H4 (cell line): ENCODE results near the gene KRT20. TPM values are rescaled to one million over a fixed set of nuclear protein-coding genes. Genes with fewer than 3 reads are reported as not detected.
"Not testable (repeated sequence)": the region's sequence is repeated elsewhere in the genome, so short reads cannot be mapped to it uniquely, and the experiment has no call there.

Experiments
- DNase-seq: peaks from one replicate; pipeline ENCODE4 v3.0.0-alpha.2; 2015; ENCODE audit warnings: low spot score
- total RNA-seq: library from RNA; depleted of rRNA; stranded (reverse); fragments of >200 nt; shearing (Covaris generic); gene quantifications from 2 replicates; pipeline ENCODE4 v1.2.3, GENCODE V29; 2014; rRNA removed

KRT20 gene, protein sequence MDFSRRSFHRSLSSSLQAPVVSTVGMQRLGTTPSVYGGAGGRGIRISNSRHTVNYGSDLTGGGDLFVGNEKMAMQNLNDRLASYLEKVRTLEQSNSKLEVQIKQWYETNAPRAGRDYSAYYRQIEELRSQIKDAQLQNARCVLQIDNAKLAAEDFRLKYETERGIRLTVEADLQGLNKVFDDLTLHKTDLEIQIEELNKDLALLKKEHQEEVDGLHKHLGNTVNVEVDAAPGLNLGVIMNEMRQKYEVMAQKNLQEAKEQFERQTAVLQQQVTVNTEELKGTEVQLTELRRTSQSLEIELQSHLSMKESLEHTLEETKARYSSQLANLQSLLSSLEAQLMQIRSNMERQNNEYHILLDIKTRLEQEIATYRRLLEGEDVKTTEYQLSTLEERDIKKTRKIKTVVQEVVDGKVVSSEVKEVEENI
- total RNA-seq = not detected in 2 replicates

- DNase-seq = no peak
Measured at GRCh38 chr17:40884708-40885512, at the start of gene KRT20. Gene KRT20 (minus strand): TSS chr17:40885242. CDS start chr17:40885185, 57 bp downstream.

DNA sequence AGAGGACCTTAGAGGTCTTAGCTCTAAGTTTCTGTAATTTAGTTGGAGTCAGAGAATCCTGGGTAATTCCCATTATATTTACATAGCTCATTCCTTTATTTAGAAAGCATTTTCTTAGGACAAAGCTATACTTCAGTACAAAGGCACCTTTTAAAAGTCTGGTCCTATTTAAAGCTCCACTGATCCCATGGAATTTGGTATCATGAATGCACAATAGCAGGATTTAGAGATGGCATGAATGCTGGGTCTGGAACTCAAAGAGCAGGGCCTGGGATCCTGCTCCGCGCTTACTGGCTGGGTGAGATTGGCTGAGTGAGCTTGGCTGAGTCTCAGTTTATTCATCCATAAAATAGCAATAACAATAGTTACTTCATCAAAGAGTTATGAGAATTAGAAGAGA, 47.6 kb upstream of the KRT20 start:
- no peak for DNase-seq

DNA sequence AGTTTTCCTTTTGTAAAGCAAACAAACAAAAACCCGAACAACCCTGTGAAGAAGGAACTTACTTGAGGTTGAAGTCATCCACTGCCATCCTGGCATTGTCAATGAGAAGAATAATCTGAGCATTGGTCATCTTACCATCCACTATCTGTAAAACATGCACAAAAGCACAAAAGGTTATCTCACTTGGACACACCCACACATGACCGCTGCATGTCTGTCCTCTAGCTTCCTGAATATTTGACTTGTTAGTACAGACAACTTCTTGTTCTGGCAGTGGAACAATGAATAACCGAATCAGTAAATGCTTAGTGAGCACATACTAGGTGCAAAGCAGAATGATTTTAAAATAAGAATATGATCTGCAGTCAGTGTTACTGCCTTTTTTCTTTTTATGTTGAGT, 46.3 kb upstream of the KRT20 start:
- DNase-seq = no peak

GRCh38 chr17:40926341-40926740, 41.3 kb upstream of the KRT20 start:
- DNase-seq = no peak

- peak; percentile 75 for DNase-seq
Measured at GRCh38 chr17:40922239-40922638, 37.2 kb upstream of the KRT20 start.

GRCh38 chr17:40921026-40921425, 36.0 kb upstream of the KRT20 start:
- no peak for DNase-seq

DNA sequence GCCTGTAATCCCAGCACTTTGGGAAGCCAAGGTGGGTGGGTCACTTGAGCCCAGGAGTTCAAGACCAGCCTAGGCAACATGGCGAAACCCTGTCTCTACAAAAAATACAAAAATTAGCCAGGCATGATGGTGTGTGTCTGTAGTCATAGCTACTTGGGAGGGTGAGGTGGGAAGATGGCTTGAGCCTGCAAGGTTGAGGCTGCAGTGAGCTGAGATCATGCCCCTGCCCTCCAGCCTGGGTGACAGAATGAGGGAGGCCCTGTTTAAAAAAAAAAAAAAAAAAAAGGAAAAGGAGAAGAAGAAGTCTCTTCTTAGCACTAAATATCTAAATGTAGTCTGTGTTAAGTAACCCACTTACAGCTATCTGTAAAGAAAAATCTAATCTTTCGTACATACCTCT, 32.1 kb upstream of the KRT20 start:
- DNase-seq = not testable (repeated sequence)

DNA sequence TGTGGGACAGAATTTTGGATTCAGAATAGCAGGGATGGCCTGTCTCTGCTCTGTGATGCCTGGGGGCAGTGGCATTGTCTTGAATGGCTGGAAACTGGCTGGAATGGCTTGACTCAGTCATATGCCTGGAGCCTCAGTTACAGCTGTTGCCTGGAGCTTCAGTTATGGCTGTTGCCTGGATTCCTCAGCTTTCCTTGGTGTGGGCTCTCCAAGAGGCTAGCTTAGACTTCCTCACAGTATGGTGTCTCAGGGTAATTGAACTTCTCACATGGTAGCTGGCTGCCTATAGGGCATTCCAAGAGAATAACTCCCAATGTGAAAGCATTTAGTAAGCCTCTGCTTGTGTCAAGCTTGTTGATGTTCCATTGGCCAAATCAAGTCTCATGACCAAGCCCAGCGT, 31.3 kb upstream of the KRT20 start:
- DNase-seq = no peak

DNA sequence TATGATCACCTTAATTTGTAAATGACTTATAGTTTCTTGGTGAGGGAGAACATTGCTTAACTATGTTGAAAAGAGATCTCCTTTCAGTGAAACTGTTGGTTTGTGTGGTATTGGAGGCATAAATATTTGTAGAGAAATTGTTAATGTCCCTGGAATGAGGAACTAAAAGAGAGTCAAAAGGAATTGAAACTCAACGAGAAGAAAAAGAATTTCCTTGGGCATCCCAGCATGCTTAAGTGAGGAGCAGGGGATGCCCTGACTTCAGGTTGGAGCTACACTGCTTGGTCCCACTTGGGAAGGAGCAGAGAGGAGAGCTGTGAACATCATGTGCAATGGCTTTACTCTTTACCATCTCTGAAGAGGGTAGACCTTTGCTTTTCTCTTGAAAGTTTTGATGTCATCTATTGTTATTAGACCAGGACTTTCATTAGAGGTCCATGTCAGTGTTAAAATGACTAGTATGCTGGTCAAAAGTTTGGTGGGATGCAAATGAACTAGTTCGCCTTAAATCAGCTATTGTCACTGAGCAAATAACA, 30.7 kb upstream of the KRT20 start:
- DNase-seq = peak; percentile 28

DNA sequence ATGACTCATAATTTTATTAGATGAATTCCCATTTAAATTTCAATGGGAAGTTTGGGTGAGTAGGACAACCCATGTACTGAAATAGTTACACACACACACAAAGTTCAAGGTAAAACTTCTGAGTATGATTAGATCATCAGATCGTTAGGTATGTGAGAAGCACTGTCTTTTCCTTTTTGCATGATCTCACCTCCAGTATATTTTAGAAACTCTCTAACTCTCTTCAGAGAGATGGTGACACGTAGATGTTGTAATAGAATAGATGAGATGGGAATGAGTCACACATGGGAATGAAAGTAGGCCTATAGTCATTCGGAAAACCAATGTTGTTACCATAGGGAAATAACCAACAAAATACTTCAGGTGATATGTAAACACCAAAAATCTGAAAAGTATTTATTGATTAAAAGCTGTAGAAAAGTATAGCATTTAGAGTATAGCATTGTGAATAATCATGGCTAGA, 30.2 kb upstream of the KRT20 start:
- DNase-seq = peak; percentile 65

DNA sequence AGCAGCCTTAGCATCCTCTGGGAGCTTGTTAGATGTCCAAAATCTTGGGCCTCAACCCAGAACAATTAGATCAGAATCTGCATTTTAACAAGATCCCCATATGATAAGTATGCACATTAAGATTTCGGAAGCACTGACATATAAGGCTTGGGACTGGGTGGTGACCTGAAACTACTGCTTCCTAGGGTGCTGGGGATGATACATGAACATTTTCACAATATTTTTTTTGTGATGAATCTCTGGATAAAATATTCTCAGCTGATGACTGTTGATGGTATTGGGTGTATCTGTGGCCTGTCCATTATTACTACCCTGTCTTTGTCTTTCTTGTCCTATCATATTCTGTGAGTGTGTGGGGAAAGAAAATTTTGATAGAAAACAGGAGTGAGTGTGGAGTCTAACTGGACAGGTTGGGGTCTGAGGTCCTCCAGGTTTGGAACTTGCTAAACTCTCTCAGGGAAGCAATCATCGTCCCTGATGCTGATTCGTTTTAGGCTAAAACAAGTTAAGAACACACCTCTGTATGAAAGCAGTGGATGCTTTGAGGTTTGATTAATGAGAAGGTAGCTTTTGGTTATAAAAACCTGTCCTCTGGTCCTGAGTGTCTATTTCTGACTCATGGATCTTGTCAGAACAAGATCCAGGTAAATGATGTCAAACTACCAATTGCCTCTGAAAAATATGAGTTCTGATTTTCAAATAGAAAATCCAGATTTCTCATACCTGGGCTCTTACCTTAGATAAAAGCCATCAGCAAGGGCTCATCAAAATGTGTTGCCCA, 29.2 kb upstream of the KRT20 start:
- DNase-seq = no peak

- no peak for DNase-seq
Measured at GRCh38 chr17:40912486-40913210, 27.6 kb upstream of the KRT20 start.

DNA sequence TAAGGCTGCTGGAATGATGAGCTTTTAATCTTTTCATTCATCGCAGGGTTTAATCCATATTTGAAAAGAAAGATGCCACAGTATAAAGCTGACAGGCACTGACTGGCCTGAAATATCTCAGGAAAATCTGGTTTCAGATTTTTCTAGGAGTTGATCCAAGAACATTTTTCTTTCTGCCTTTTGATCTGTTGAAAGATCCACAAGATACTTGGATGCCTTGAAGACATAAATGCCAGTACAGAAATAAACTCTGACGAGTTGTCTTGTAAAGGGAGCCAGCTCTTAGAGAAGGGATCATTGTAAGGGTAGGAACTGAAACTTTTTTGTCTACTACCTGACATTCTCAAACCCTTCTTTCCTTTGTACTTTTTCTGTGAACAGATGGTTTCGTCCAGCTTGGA, 25.4 kb upstream of the KRT20 start:
- no peak for DNase-seq

- peak; percentile 15 for DNase-seq
Measured at GRCh38 chr17:40909755-40910154, 24.7 kb upstream of the KRT20 start.

DNA sequence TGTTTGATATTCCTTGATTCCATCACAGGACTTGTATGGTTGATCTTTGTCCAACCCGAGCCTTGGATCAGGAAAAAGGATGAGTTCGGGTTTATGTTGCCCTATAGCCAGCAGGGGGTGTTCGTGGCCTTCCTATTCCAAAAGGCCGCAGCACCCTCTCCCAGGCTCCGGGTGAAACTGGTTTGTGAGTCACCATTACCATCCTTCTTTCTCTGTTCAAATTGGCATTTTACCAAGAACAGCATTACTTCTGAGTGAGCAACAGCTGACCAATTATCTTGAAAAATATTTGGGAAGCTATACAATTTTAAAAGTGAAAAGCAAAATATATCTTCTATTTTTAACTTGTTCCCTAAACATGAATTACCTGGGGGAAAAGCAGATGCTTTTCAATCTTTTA, 24.3 kb upstream of the KRT20 start:
- DNase-seq = peak; percentile 91

GRCh38 chr17:40906613-40907012, 21.6 kb upstream of the KRT20 start:
- DNase-seq = no peak

DNA sequence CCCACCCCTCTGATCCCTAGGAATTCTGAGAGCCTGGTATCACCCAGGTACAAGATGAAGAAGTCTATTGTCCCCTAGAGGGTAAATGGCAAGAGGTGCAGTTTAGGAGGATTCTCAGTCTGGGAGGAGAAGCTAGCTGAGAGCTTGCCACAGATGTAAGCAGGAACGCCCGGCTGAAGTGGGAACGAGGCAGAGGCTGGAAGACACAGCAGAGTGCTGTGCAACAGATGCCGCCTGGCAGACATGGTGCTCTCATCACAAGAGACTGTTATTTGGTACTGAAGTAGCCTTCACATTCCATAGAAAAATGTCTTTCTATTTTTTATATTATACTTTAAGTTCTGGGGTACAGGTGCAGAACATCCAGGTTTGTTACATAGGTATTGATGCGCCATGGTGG, 20.3 kb upstream of the KRT20 start:
- no peak for DNase-seq

GRCh38 chr17:40903129-40903847, 18.2 kb upstream of the KRT20 start:
- DNase-seq = no peak

DNA sequence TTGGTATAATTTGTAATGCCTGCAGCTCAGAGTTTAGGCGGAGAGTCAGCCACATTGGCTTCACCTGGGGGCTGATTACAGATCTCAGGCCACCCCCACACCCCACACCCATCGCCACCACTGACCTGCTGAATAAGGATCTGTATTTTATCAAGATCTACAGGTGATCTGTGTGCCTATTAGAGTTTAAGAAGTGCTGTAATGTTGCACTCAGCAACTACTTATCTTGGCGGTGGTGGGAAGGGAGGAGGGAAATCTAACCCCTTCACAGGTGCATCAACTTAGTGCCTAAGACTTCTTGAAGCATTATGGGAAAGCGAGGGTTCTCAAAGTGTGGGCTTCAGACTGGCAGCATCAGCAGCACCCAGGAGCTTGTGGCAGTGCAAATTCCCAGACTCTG, 17.5 kb upstream of the KRT20 start:
- no peak for DNase-seq

GRCh38 chr17:40901981-40902474, 17.0 kb upstream of the KRT20 start:
- DNase-seq = peak; percentile 21
